GDM1 (cell line): ENCODE measurements around the gene ABHD12B.
A peak's percentile ranks its signal among the peaks of the same experiment; 100 is the strongest.
"Not testable (repeated sequence)": the region's sequence is repeated elsewhere in the genome, so short reads cannot be mapped to it uniquely, and the experiment has no call there.

Experiments used
- DNase-seq: peaks from one replicate; lab custom pipeline; 2025; lab: John Stamatoyannopoulos, UW

ABHD12B gene

GRCh38 chr14:50936016-50936340 is 64.1 kb downstream of the ABHD12B start:
- DNase-seq, result no peak

- DNase-seq, result no peak
These were observed 65.0 kb downstream of the ABHD12B start for GRCh38 chr14:50936882-50937281.

GRCh38 chr14:50937325-50937724 is 65.5 kb downstream of the ABHD12B start:
- DNase-seq, result no peak

GRCh38 chr14:50937800-50938199 is 65.9 kb downstream of the ABHD12B start:
- DNase-seq, result no peak

GRCh38 chr14:50941151-50941550 is 69.3 kb downstream of the ABHD12B start:
- DNase-seq, result no peak

- not testable (repeated sequence) for DNase-seq
These were observed 69.8 kb downstream of the ABHD12B start for GRCh38 chr14:50941638-50942037.

GRCh38 chr14:50943261-50943942 is 71.5 kb downstream of the ABHD12B start:
- DNase-seq, result peak; percentile 29

GRCh38 chr14:50943943-50944646 is 72.2 kb downstream of the ABHD12B start, which contains the start of gene PYGL:
PYGL (minus strand) TSS chr14:50944483; CDS start chr14:50944403, 80 bp downstream.
- peak; percentile 74 for DNase-seq

GRCh38 chr14:50944647-50945413 is 73.0 kb downstream of the ABHD12B start:
- no peak for DNase-seq

- no peak for DNase-seq
These were observed 74.5 kb downstream of the ABHD12B start for GRCh38 chr14:50946234-50946935.

GRCh38 chr14:50947446-50947845 is 75.6 kb downstream of the ABHD12B start:
- DNase-seq, result no peak

GRCh38 chr14:50948205-50948604 is 76.4 kb downstream of the ABHD12B start:
- DNase-seq, result no peak

- no peak for DNase-seq
These were observed 79.2 kb downstream of the ABHD12B start for GRCh38 chr14:50951032-50951431.

- DNase-seq, result no peak
These were observed 81.6 kb downstream of the ABHD12B start for GRCh38 chr14:50953502-50953901.
